Lower leg skin (tissue), 4 donors: ENCODE data around the gene C1orf21. TPM values are rescaled to one million over a fixed set of nuclear protein-coding genes. Genes with fewer than 3 reads are reported as not detected.

Source experiments
- DNase-seq, 2 donors: peaks; one replicate each; pipeline ENCODE4 v3.0.0-alpha.2; 2019; ENCODE audit warnings: low spot score in 2 of 2
- H3K4me3 ChIP-seq: fragments of 200-600 bp; sonication (generic); 2 replicates; pipeline ENCODE4 v1.5.1; 2017; ENCODE audit warnings: mild to moderate bottlenecking, low read depth; ENCODE audit not compliant: poor library complexity, severe bottlenecking
- CTCF ChIP-seq, 3 donors: fragments of 450-650 bp; IDR thresholded peaks; one replicate each; pipeline ENCODE4 v1.5.1; 2016; ENCODE audit warnings: antibody characterized with exemption in 3 of 3, mild to moderate bottlenecking in 3 of 3, moderate library complexity in 2 of 3
- POLR2A ChIP-seq, 2 donors: fragments of 450-650 bp; IDR thresholded peaks; one replicate each; pipeline ENCODE4 v1.6.1; 2016 to 2017; ENCODE audit warnings: antibody characterized with exemption in 2 of 2, mild to moderate bottlenecking in 1 of 2, moderate library complexity in 1 of 2
- WGBS, 2 donors: methylation state at CpG; one replicate each; pipeline ENCODE4 v1.1.5; 2018; 5-methylcytosine and 5-hydroxymethylcytosine counted together
- intact Hi-C: fragments of 100-400 bp; cut with DNase I; formaldehyde crosslinking; loops from one replicate; pipeline ENCODE4 v1.15.0; 2023; ENCODE audit warnings: low total_unique reads
- total RNA-seq, 4 donors: library from RNA; depleted of rRNA; stranded (reverse); fragments of >200 nt; gene quantifications; one replicate each; pipeline ENCODE4 v1.1.0, GENCODE V29; 2016

C1orf21 gene
- total RNA-seq, 4 donors from 2014 or later = 37.6 to 79.4 (median 56.2) TPM

- intact Hi-C loops = no loop called here
- no peak for TF ChIP-seq CTCF (IDR thresholded peaks at IDR 0.05)
- no peak for TF ChIP-seq POLR2A (IDR thresholded peaks at IDR 0.05)
- WGBS, 2 donors = 1 to 2% methylated on average over 33 to 39 of the region's 43 CpGs
- H3K4me3 ChIP-seq = peak overlapping the region; percentile 80
- DNase-seq = peak; percentile 43 to 89
Measured at GRCh38 chr1:184387476-184388318, 868 bp downstream of the C1orf21 start.

- peak in 1 of 2 donors; percentile 55 for DNase-seq
- WGBS, 2 donors = 0 to 1% methylated on average over 7 of the region's 7 CpGs
- TF ChIP-seq CTCF (IDR thresholded peaks at IDR 0.05) (no peak), POLR2A (IDR thresholded peaks at IDR 0.05) (no peak)
- intact Hi-C loops = no loop called here
- H3K4me3 ChIP-seq = peak overlapping the region; percentile 80
Measured at GRCh38 chr1:184388319-184388889, 1.6 kb downstream of the C1orf21 start.

GRCh38 chr1:184388971-184389370, 2.1 kb downstream of the C1orf21 start:
- TF ChIP-seq CTCF (IDR thresholded peaks at IDR 0.05) (no peak), POLR2A (IDR thresholded peaks at IDR 0.05) (no peak)
- intact Hi-C loops = no loop called here
- H3K4me3 ChIP-seq = no peak overlapping the region
- DNase-seq = no peak
- 35 to 44% methylated on average over 5 of the region's 5 CpGs for WGBS, 2 donors

GRCh38 chr1:184389446-184389845, 2.6 kb downstream of the C1orf21 start:
- intact Hi-C loops = no loop called here
- WGBS, 2 donors = 38 to 61% methylated on average over 2 of the region's 2 CpGs
- no peak for DNase-seq
- no peak overlapping the region for H3K4me3 ChIP-seq
- no peak for TF ChIP-seq CTCF (IDR thresholded peaks at IDR 0.05)
- TF ChIP-seq POLR2A (IDR thresholded peaks at IDR 0.05) = no peak

GRCh38 chr1:184390889-184391288, 4.1 kb downstream of the C1orf21 start:
- DNase-seq = no peak
- 43 to 45% methylated on average over 2 of the region's 2 CpGs for WGBS, 2 donors
- TF ChIP-seq CTCF (IDR thresholded peaks at IDR 0.05) = no peak
- TF ChIP-seq POLR2A (IDR thresholded peaks at IDR 0.05) = no peak
- intact Hi-C loops = loop anchor here (10.0 kb wide), 1 partner anchor 164 kb away; no protein-coding TSS in a partner anchor
- H3K4me3 ChIP-seq = no peak overlapping the region
